ENCODE data around the gene GRIK3. TPM values are rescaled to one million over a fixed set of nuclear protein-coding genes. Genes with fewer than 3 reads are reported as not detected.

The GRIK3 gene
- total RNA-seq, 1 experiment from 2014 or later = 5.5 TPM

DNA sequence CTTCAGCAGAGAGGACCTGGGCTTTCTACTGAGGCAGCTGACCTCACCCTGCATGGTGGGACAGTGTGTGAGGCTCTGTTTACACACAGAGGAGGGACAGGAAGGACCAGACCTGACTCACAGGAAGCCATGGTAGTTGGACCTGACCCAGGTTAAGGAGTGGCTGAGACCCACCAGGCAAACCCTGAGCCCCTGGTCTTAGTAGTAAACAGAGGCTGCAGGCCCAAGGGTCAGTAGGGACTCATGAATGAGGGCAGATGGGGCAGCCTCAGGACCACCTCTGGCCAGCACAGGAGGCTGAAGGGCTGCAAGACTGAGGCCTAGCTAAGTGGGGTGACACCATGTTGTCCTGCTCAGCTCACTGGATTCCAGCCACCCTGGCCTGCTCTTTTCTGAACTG lies 273.2 kb downstream of the GRIK3 start:
- H3K27ac Mint-ChIP-seq = no peak overlapping the region
- no peak for ATAC-seq
- no peak for DNase-seq (ENCODE audit: low spot score)
- TF ChIP-seq ZNF263 (CRISPR knock-in tag; IDR thresholded peaks at IDR 0.05; ENCODE audit: low read depth) (no peak), ZBTB43 (CRISPR knock-in tag; IDR thresholded peaks at IDR 0.05) (no peak), ATF1 (CRISPR knock-in tag; IDR thresholded peaks at IDR 0.05) (no peak), ATF3 (CRISPR knock-in tag; conservative IDR thresholded peaks at IDR 0.05) (no peak)
- no peak overlapping the region for H3K4me3 Mint-ChIP-seq
- ChIA-PET POLR2A (no interaction called here), CTCF (no interaction called here)
- H3K27me3 Mint-ChIP-seq (ENCODE audit: low read depth) = peaks cover 5% of the 10 kb centered on the region
- peaks cover 21% of the 10 kb centered on the region for H3K4me1 Mint-ChIP-seq
- peaks cover 3% of the 10 kb centered on the region for H3K36me3 Mint-ChIP-seq
- H3K9me3 Mint-ChIP-seq = peaks cover 8% of the 10 kb centered on the region

GRCh38 chr1:36760081-36760480 lies 274.2 kb downstream of the GRIK3 start:
- CTCF ChIA-PET = no interaction called here
- TF ChIP-seq MXD4 (CRISPR knock-in tag; IDR thresholded peaks at IDR 0.05; ENCODE audit: borderline replicate concordance) = no peak
- TF ChIP-seq ESRRA (CRISPR knock-in tag; IDR thresholded peaks at IDR 0.05; ENCODE audit: borderline replicate concordance) = no peak
- no peak for TF ChIP-seq RELA (CRISPR knock-in tag; IDR thresholded peaks at IDR 0.05; ENCODE audit: borderline replicate concordance)
- TF ChIP-seq, protein P1, sequence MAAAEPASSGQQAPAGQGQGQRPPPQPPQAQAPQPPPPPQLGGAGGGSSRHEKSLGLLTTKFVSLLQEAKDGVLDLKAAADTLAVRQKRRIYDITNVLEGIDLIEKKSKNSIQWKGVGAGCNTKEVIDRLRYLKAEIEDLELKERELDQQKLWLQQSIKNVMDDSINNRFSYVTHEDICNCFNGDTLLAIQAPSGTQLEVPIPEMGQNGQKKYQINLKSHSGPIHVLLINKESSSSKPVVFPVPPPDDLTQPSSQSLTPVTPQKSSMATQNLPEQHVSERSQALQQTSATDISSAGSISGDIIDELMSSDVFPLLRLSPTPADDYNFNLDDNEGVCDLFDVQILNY (CRISPR knock-in tag; IDR thresholded peaks at IDR 0.05) = no peak
- TF ChIP-seq ATF1 (CRISPR knock-in tag; IDR thresholded peaks at IDR 0.05) = no peak

GRCh38 chr1:36759355-36759754 lies 275.0 kb downstream of the GRIK3 start:
- ChIA-PET POLR2A (no interaction called here), CTCF (no interaction called here)
- ATAC-seq (no peak), DNase-seq (ENCODE audit: low spot score) (no peak)
- Mint-ChIP-seq H3K36me3 (peaks cover 3% of the 10 kb centered on the region), H3K27me3 (ENCODE audit: low read depth) (peaks cover 12% of the 10 kb centered on the region), H3K9me3 (peaks cover 8% of the 10 kb centered on the region), H3K27ac (no peak overlapping the region), H3K4me1 (peaks cover 11% of the 10 kb centered on the region; the same call in 1 of the 2 replicates), H3K4me3 (no peak overlapping the region)
- no peak for TF ChIP-seq KAT7 (CRISPR knock-in tag; IDR thresholded peaks at IDR 0.05; ENCODE audit: borderline replicate concordance)
- TF ChIP-seq, protein P2, sequence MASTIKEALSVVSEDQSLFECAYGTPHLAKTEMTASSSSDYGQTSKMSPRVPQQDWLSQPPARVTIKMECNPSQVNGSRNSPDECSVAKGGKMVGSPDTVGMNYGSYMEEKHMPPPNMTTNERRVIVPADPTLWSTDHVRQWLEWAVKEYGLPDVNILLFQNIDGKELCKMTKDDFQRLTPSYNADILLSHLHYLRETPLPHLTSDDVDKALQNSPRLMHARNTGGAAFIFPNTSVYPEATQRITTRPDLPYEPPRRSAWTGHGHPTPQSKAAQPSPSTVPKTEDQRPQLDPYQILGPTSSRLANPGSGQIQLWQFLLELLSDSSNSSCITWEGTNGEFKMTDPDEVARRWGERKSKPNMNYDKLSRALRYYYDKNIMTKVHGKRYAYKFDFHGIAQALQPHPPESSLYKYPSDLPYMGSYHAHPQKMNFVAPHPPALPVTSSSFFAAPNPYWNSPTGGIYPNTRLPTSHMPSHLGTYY (CRISPR knock-in tag; IDR thresholded peaks at IDR 0.05) = no peak
- TF ChIP-seq IRF1 (CRISPR knock-in tag; IDR thresholded peaks at IDR 0.05) = no peak
- TF ChIP-seq ESRRA (CRISPR knock-in tag; IDR thresholded peaks at IDR 0.05; ENCODE audit: borderline replicate concordance) = no peak
- TF ChIP-seq, protein P3, sequence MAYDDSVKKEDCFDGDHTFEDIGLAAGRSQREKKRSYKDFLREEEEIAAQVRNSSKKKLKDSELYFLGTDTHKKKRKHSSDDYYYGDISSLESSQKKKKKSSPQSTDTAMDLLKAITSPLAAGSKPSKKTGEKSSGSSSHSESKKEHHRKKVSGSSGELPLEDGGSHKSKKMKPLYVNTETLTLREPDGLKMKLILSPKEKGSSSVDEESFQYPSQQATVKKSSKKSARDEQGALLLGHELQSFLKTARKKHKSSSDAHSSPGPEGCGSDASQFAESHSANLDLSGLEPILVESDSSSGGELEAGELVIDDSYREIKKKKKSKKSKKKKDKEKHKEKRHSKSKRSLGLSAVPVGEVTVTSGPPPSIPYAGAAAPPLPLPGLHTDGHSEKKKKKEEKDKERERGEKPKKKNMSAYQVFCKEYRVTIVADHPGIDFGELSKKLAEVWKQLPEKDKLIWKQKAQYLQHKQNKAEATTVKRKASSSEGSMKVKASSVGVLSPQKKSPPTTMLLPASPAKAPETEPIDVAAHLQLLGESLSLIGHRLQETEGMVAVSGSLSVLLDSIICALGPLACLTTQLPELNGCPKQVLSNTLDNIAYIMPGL (CRISPR knock-in tag; IDR thresholded peaks at IDR 0.05) = no peak
- TF ChIP-seq, protein P1 (CRISPR knock-in tag; IDR thresholded peaks at IDR 0.05) = no peak
- TF ChIP-seq, protein P4, sequence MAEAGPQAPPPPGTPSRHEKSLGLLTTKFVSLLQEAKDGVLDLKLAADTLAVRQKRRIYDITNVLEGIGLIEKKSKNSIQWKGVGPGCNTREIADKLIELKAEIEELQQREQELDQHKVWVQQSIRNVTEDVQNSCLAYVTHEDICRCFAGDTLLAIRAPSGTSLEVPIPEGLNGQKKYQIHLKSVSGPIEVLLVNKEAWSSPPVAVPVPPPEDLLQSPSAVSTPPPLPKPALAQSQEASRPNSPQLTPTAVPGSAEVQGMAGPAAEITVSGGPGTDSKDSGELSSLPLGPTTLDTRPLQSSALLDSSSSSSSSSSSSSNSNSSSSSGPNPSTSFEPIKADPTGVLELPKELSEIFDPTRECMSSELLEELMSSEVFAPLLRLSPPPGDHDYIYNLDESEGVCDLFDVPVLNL (CRISPR knock-in tag; IDR thresholded peaks at IDR 0.05; ENCODE audit: borderline replicate concordance, low read depth) = no peak
- TF ChIP-seq, protein P5, sequence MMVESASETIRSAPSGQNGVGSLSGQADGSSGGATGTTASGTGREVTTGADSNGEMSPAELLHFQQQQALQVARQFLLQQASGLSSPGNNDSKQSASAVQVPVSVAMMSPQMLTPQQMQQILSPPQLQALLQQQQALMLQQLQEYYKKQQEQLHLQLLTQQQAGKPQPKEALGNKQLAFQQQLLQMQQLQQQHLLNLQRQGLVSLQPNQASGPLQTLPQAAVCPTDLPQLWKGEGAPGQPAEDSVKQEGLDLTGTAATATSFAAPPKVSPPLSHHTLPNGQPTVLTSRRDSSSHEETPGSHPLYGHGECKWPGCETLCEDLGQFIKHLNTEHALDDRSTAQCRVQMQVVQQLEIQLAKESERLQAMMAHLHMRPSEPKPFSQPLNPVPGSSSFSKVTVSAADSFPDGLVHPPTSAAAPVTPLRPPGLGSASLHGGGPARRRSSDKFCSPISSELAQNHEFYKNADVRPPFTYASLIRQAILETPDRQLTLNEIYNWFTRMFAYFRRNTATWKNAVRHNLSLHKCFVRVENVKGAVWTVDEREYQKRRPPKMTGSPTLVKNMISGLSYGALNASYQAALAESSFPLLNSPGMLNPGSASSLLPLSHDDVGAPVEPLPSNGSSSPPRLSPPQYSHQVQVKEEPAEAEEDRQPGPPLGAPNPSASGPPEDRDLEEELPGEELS (CRISPR knock-in tag; IDR thresholded peaks at IDR 0.05) = no peak
- no peak for TF ChIP-seq NR1H2 (CRISPR knock-in tag; IDR thresholded peaks at IDR 0.05)

More at GRCh38 chr1:36760081-36760480, 274.2 kb downstream of the GRIK3 start:
- peaks cover 3% of the 10 kb centered on the region for H3K36me3 Mint-ChIP-seq
- peaks cover 5% of the 10 kb centered on the region for H3K27me3 Mint-ChIP-seq (ENCODE audit: low read depth)
- no peak overlapping the region for H3K4me3 Mint-ChIP-seq
- DNase-seq (ENCODE audit: low spot score) = no peak
- POLR2A ChIA-PET = no interaction called here
- H3K4me1 Mint-ChIP-seq = peaks cover 12% of the 10 kb centered on the region
- no peak overlapping the region for H3K27ac Mint-ChIP-seq
- ATAC-seq = no peak
- H3K9me3 Mint-ChIP-seq = peaks cover 8% of the 10 kb centered on the region

All from WTC11 (cell line).